ENCODE results near the gene HESX1. TPM values are rescaled to one million over a fixed set of nuclear protein-coding genes. Genes with fewer than 3 reads are reported as not detected.

The HESX1 gene
- total and polyA plus RNA-seq, 2 of the 8 experiments (the other 6 are each of a cell fraction or from before 2014, with no cell fraction given), result 7.1 to 12.0 TPM

DNA sequence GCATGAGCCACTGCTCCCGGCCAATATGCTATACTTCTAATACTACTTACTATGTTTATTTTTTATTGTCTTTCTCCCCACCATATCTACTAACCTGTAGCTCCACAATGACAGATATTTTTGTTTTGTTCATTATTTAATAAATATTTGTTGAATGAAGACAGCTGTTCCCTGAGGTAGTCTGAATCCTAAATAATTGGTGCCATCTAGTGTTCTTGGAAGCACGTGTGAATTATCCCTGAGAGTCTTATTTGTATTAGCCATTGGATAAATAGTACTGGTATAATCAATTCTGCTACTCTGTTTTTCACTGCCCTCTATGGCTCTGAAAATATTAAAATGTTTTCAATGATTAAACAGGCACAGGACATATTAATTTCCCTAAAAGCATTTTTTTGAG, 22.1 kb upstream of the HESX1 start (continued):
- TF ChIP-seq RAD21 (IDR thresholded peaks at IDR 0.05 in 1 of 2, conservative IDR thresholded peaks at IDR 0.05 in 1 of 2; ENCODE audit: low read depth in 2 of 2, low read length in 2 of 2), result peak; percentile 78
- no peak for TF ChIP-seq ATF2 (IDR thresholded peaks at IDR 0.05; ENCODE audit: low read length)

Measured in H1 (cell line).